Measurements from ENCODE around the gene BTG1.

- TF ChIP-seq RAD21 (IDR thresholded peaks at IDR 0.05), result no peak
- TF ChIP-seq CTCF (IDR thresholded peaks at IDR 0.05; ENCODE audit: low read depth, low read length, missing input control), result no peak
- TF ChIP-seq JUND (IDR thresholded peaks at IDR 0.05), result no peak
Observed at GRCh38 chr12:92194561-92194960, 48.9 kb upstream of the BTG1 start.

Measured in liver (tissue), 3 donors.